GM18517 (cell line): Measurements from ENCODE around the gene TBC1D10A.
A peak's percentile ranks its signal among the peaks of the same experiment; 100 is the strongest.

Experiments used
- ATAC-seq: cut with Tn5 transposase; IDR thresholded peaks from one replicate; pipeline ENCODE4 v1.9.1; 2021; ENCODE audit warnings: mild to moderate bottlenecking, moderate library complexity; ENCODE audit not compliant: unreplicated experiment

The TBC1D10A gene

DNA sequence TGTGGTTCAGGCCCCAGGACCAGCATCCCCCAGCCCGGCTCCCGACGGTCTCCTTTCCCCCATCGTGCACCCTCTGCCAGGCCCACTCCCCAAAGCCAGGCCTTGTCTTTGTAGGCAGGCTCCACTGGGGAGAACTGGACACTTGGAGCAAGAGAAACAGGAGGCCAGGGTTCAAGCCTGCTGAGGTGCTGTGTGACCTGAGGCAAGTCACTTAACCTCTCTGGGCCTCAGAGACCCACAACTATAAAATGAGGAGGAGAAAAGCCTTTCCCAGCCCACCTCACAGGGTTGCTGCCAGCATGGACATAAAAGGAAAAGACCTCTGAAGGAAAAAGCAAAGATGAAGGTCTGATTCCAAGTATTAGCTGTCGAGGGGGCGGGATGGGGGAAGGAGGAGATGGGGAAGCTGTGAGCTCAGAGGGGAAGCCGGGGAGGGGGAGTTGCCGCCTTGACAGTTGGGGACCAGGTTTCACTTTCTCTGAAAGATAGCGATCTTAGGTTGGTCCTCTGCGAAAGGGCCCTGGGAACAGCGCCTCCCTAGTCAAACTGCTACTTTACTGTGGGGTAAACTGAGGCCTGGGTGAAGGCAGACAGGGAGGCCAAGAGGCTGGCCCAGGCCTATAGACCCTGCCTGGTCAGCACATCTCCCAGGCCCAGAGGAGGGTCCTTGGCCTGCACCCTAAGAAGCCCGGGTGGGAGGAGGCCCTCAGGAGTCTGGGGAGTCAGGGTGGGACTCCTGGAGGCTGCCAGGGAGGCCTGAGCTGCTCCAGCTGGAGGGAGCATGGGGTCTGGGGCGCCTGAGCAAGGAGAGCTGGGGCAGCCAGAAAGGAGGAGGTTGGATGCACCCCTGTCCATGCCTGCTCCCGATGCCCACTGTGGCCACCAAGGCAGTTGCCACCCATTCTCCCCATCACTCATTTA is 59.1 kb downstream of the TBC1D10A start:
- ATAC-seq: no peak

DNA sequence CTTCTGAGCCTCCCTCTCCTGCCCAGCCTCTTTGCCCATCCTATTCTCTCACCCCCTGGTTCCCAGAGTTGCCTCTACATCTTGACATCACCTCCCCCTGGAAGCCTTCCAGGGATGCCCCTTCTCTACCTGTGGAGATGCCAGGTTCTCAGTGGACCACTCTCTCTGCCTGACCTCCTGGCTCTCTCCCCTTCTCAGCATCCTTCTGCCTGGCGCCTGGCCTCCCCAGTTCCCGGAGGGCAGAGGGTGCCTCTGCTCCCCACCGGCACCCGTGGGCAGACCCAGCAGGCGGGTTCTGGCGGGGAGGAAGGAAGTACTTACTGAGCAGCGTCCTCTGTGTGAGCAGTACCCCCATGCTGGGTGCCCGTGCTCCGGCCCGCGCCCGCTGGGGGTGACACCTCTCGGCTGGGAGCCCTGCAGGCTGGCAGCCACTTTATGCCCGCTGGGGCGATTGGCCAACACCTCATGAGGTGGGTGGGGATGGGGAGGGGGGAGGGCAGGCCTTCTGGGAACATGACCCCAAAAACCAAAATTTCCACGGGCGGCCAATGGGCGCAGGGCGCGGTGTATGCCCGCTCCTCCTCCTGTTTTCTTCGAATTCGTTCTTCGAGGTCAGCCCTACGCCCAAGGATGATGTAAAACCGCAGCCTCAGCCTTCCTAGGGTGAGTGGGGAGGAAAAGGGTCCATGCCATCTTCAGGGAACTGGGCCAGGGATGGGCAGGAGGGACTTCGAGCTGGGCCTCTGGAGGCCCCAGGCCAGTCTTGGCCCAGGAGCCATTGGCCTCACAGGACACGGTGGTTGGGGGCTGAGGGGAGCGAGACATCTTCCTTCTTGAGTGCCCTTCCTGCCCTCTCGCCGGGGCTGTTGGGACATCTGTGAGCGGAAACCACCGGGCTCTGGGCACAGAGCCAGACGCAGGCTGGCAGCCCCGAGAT is 60.0 kb downstream of the TBC1D10A start, which contains the start of gene OSM:
OSM (minus strand) TSS at position 407 of the 937 bp plus-strand sequence; CDS start at position 355, 52 bp downstream.
- no peak for ATAC-seq

DNA sequence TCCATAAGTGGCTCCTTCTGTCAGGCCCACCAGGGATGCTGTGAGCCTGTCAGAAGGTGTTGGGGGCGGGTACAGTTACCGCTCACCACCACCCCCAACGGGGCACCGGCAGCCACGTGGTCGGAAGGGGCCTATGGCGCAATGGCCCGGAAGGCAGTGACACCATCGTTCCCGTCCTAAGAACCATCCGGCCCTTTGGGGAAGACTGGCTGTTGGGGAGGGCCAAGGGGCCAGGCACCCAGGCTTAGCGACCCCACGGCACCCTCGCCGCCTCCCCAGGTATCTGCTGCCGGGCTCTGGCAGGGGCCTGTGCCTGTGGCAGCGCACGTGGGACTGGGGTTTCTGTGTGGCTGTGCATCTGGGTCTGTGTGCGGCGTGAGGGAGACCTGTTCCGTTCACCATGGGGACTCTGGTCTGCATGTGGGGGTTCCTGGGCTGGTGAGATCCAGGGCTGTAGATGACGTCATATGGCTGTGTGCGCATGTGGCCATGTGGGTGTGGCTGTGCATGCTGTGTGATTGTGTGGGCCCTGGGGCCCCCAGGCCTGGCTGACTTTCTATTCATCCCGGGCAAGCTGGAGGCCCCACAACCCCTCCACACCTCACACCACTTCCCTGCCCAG is 60.8 kb downstream of the TBC1D10A start:
- peak; percentile 73 for ATAC-seq

DNA sequence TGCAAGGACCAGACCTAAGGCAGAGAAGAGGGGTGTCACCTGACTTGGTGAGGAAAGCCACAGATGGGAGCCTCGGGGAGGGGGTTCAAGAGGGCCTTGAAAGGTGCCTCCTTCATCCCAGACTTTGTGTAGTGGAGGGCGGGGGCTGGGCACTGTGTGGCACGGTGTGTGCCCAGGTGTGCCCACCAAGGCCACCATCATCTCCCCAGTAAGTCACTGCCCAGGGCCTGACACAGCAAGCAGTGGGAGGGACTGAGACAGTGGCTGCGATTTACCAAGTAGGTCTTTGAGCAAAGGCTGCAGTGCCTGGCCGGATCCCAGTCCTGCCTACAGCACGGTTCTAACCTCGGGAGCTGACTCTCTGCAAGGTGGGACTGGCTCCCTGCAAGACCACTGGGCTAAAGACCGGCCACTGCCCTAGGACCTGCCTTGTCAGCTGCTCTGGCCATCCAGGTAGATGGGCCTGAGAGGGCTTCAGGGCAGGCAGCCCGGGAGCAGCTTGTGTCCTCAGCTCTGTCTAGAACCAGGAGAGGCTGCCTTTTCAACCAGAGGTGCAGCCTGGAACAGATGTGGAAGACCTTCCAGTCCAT is 61.5 kb downstream of the TBC1D10A start:
- ATAC-seq: no peak

GRCh38 chr22:30263883-30264282 is 62.9 kb downstream of the TBC1D10A start:
- ATAC-seq: no peak

GRCh38 chr22:30262917-30263741 is 63.6 kb downstream of the TBC1D10A start:
- ATAC-seq: no peak

DNA sequence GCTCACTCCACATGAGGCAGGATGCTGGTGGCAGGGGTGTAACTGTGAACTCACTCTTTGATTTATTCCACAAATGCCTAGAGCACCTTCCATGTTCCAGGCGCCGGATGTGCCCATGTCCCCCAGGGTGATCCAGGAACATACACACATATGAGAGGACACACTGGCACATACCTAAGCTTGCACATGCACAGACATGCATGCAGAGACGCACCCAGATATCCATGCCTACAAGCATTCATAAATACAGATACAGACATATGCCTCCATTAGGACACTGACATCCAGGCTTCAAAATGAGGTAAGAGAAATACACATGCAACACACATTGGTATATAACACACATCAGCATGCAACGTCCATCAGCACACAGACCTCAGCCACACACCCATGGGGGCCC is 64.6 kb downstream of the TBC1D10A start:
- ATAC-seq: no peak

GRCh38 chr22:30261134-30261533 is 65.6 kb downstream of the TBC1D10A start:
- no peak for ATAC-seq

DNA sequence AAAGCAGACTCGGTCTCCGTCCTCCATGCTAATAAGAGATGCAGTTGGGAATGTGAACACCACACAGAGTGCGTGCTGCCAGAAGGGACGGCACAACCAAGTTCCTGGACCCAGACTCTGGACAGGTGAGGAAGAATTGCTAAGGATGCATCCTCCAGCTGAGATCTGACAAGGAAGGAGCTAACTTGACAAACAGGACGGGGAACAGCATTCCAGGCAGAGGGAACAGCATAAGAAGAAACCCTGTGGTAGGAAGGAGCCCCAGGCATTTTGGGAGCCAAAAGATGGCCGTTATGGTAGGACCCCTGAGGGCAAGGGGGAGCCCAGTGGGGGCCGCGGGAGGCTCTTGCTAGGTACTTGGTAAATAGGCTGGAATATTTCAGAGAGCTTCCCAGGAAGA is 66.1 kb downstream of the TBC1D10A start:
- no peak for ATAC-seq

DNA sequence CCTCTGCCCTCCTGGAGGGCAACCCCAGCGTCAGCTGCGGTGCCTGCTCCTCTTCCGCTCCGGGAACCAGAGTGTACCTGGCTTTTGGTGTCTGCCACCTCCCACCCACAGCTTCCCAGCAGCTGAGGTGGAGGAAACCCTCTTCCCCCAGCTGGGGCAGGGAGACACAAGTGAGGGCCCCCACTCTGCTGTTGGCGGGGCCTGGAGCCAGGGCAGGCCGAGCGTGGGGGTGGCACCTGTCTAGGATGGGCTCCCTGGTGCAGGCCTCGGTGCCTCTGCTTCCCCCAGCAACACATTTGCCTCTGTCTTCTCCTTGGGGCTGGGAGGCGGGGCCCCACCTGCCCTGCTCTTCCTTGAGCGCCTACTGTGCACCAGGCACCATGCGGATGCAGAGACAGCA is 66.5 kb downstream of the TBC1D10A start:
- no peak for ATAC-seq

- no peak for ATAC-seq
These were observed 72.4 kb downstream of the TBC1D10A start for GRCh38 chr22:30254314-30254713.

DNA sequence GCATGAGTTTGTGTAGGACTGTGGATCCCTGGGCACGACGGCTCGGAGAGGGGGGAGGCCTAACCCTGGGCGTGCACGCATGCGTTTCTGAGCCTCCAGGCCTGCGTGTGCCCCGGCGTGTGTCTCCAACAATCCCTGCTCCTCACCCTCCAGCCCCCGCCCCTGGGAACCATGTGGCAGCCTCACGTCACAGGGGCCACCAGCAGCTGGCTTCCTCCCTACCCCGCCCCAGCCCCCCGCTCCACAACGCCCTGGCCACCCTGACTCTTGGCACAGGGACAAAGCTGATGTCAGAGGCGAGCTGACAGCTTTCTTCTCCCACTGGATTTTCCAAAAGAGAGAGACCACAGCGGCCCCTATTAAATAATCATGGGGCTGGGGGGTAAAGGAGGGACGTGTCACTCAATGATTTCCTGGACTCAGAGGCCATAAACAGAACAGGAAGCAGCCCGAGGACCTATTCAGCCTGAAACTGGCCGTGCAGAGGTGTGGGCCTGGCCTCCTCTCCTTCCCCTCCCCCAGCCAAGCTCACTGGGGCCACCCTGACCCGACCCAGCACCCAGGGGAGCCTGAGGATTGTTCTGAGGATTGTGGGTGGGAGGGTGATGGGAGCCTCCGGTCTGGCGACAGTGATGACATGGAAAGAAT is 73.4 kb downstream of the TBC1D10A start:
- no peak for ATAC-seq

GRCh38 chr22:30252411-30253204 is 74.1 kb downstream of the TBC1D10A start:
- no peak for ATAC-seq

- no peak for ATAC-seq
These were observed 75.0 kb downstream of the TBC1D10A start for GRCh38 chr22:30251711-30252110.

GRCh38 chr22:30250661-30251267 is 76.0 kb downstream of the TBC1D10A start:
- ATAC-seq: no peak

GRCh38 chr22:30250039-30250565 is 76.6 kb downstream of the TBC1D10A start:
- ATAC-seq: no peak

DNA sequence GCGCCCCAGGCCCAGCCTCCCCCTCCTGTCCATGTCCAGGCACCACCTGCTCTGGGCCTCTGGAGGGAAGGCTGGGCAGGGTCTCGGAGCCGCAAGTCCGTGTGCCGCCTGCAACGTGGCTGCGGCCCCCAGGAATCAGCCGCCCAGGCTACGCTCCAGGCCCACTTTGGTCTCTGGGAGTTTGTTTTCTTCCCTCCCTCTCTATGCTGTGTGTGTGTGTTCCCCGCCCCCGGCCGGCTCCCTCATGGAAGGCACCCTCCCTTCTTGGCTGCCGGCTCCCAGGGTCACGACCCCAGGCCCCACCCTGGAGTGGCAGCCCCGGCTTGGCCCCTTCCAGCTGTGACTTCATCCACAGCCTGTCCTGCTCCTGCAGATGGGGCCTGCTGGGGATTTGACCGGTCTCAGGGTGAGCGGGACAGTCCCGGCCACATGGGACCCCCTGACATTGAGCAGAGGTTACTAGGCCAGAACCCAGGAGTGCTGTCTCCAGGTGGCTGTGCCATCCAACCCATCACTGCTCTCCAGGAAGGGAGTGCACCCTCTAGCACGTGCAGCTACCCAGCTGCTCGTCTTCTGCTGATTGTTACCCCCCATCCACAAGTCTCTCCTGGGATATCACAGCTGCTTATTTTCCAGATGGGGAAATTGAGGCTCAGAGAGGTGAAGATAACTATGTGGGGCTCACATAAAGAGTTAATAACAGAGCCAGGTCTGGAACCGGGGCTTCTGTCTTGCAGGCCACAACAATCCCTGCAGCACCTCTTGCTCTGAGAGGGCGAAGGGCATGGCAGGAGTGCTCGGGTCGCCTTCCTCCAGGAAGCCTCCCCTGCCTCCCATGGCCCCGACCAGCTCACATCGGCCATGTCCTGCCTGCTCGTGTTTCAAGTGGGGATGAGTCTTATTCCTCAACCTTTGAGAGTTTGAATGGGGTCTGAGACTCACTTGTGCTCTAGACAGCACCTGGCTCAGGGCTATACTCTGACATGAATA is 77.4 kb downstream of the TBC1D10A start:
- ATAC-seq: no peak
